GM18505 (cell line): Measurements from ENCODE around the gene PPP4R4.

ENCODE experiments used
- ATAC-seq: cut with Tn5 transposase; IDR thresholded peaks from one replicate; pipeline ENCODE4 v1.9.1; 2021; ENCODE audit not compliant: unreplicated experiment
- POLR2A ChIP-seq: IDR thresholded peaks from 4 replicates; pipeline ENCODE4 v1.6.1; 2011; ENCODE audit warnings: borderline replicate concordance; ENCODE audit not compliant: insufficient read depth, insufficient read length; ENCODE audit errors: extremely low read depth

The PPP4R4 gene

GRCh38 chr14:94304243-94304642, 130.1 kb downstream of the PPP4R4 start:
- no peak for ATAC-seq
- TF ChIP-seq POLR2A = no peak

GRCh38 chr14:94305620-94306019, 131.5 kb downstream of the PPP4R4 start:
- no peak for TF ChIP-seq POLR2A
- no peak for ATAC-seq

GRCh38 chr14:94306047-94306978, 132.2 kb downstream of the PPP4R4 start:
- no peak for ATAC-seq
- no peak for TF ChIP-seq POLR2A

GRCh38 chr14:94307410-94307992, 133.4 kb downstream of the PPP4R4 start:
- no peak for TF ChIP-seq POLR2A
- no peak for ATAC-seq

GRCh38 chr14:94309721-94310120, 135.6 kb downstream of the PPP4R4 start:
- no peak for TF ChIP-seq POLR2A
- no peak for ATAC-seq

- TF ChIP-seq POLR2A = no peak
- ATAC-seq = no peak
Observed at GRCh38 chr14:94310248-94310647, 136.1 kb downstream of the PPP4R4 start.

- TF ChIP-seq POLR2A = no peak
Observed at GRCh38 chr14:94312481-94313246, 138.5 kb downstream of the PPP4R4 start.

GRCh38 chr14:94313991-94314655, 140.0 kb downstream of the PPP4R4 start:
- TF ChIP-seq POLR2A = no peak
- ATAC-seq = no peak

More at GRCh38 chr14:94312481-94313246, 138.5 kb downstream of the PPP4R4 start:
- no peak for ATAC-seq

GRCh38 chr14:94314890-94315289, 140.8 kb downstream of the PPP4R4 start:
- TF ChIP-seq POLR2A = no peak
- ATAC-seq = no peak

GRCh38 chr14:94316692-94317091, 142.6 kb downstream of the PPP4R4 start:
- TF ChIP-seq POLR2A = no peak
- no peak for ATAC-seq

- no peak for ATAC-seq
- TF ChIP-seq POLR2A = no peak
Observed at GRCh38 chr14:94317259-94317658, 143.1 kb downstream of the PPP4R4 start.

GRCh38 chr14:94320243-94320642, 146.1 kb downstream of the PPP4R4 start:
- no peak for ATAC-seq
- TF ChIP-seq POLR2A = no peak
